HUDEP-2 (cell line): ENCODE data around the gene SLC6A20.
A peak's percentile ranks its signal among the peaks of the same experiment; 100 is the strongest.

ENCODE experiments used
- DNase-seq, 76 experiments: peaks; one replicate each; lab custom pipeline; 2025; ENCODE audit not compliant: unreplicated experiment in 76 of 76; lab: John Stamatoyannopoulos, UW

The SLC6A20 gene

GRCh38 chr3:45795882-45796765 is at the start of gene SLC6A20:
Gene SLC6A20 (minus strand): TSS chr3:45796536. CDS start chr3:45796419, 117 bp downstream.
- DNase-seq: no peak

- no peak for DNase-seq
Measured at GRCh38 chr3:45844616-45845015, 48.3 kb upstream of the SLC6A20 start.

GRCh38 chr3:45842851-45843625 is 46.7 kb upstream of the SLC6A20 start:
- no peak for DNase-seq

GRCh38 chr3:45841757-45842491 is 45.6 kb upstream of the SLC6A20 start, which contains the start of gene LZTFL1:
Gene LZTFL1 (minus strand): TSS chr3:45842119. CDS start chr3:45841991, 128 bp downstream.
- peak in 75 of 76 experiments; percentile 25 to 95 (median 87) for DNase-seq

- DNase-seq: peak in 1 of 76 experiments; percentile 25
Measured at GRCh38 chr3:45841420-45841756, 45.1 kb upstream of the SLC6A20 start.

- DNase-seq: no peak
Measured at GRCh38 chr3:45838466-45838865, 42.1 kb upstream of the SLC6A20 start.

GRCh38 chr3:45832699-45833098 is 36.4 kb upstream of the SLC6A20 start:
- peak in 2 of 76 experiments; percentile 7 to 12 for DNase-seq

GRCh38 chr3:45830121-45830520 is 33.8 kb upstream of the SLC6A20 start:
- DNase-seq: no peak

GRCh38 chr3:45826908-45827307 is 30.6 kb upstream of the SLC6A20 start:
- no peak for DNase-seq

GRCh38 chr3:45826321-45826720 is 30.0 kb upstream of the SLC6A20 start:
- no peak for DNase-seq

- no peak for DNase-seq
Measured at GRCh38 chr3:45821127-45821526, 24.8 kb upstream of the SLC6A20 start.

GRCh38 chr3:45819543-45819942 is 23.2 kb upstream of the SLC6A20 start:
- DNase-seq: no peak

- DNase-seq: no peak
Measured at GRCh38 chr3:45817831-45818522, 21.6 kb upstream of the SLC6A20 start.

GRCh38 chr3:45816544-45816943 is 20.2 kb upstream of the SLC6A20 start:
- no peak for DNase-seq

GRCh38 chr3:45814322-45814721 is 18.0 kb upstream of the SLC6A20 start:
- DNase-seq: no peak

GRCh38 chr3:45807681-45808540 is 11.6 kb upstream of the SLC6A20 start:
- DNase-seq: no peak

- no peak for DNase-seq
Measured at GRCh38 chr3:45807133-45807532, 10.8 kb upstream of the SLC6A20 start.

- DNase-seq: no peak
Measured at GRCh38 chr3:45806072-45806471, 9.7 kb upstream of the SLC6A20 start.

GRCh38 chr3:45803252-45803935 is 7.1 kb upstream of the SLC6A20 start:
- DNase-seq: no peak
